Ecto neural progenitor cell (in vitro differentiated cells): ENCODE data around the gene MFAP4.

Experiments
- DNase-seq: peaks from one replicate; pipeline ENCODE4 v3.0.0-alpha.2; 2018; ENCODE audit warnings: low spot score

MFAP4 gene

GRCh38 chr17:19385521-19385983, 1.4 kb downstream of the MFAP4 start:
- no peak for DNase-seq

GRCh38 chr17:19384723-19385391, 2.1 kb downstream of the MFAP4 start:
- DNase-seq = no peak

- no peak for DNase-seq
Measured at GRCh38 chr17:19383681-19384470, 3.1 kb downstream of the MFAP4 start.

- no peak for DNase-seq
Measured at GRCh38 chr17:19382531-19383444, 4.2 kb downstream of the MFAP4 start.

- DNase-seq = no peak
Measured at GRCh38 chr17:19381741-19382444, 5.1 kb downstream of the MFAP4 start.

- DNase-seq = no peak
Measured at GRCh38 chr17:19381361-19381740, 5.6 kb downstream of the MFAP4 start.

- no peak for DNase-seq
Measured at GRCh38 chr17:19380481-19381301, 6.3 kb downstream of the MFAP4 start.

- DNase-seq = no peak
Measured at GRCh38 chr17:19379361-19380065, 7.5 kb downstream of the MFAP4 start.

GRCh38 chr17:19378416-19379360, 8.3 kb downstream of the MFAP4 start, which contains the start of gene MAPK7:
Gene MAPK7 (plus strand): TSS chr17:19378498. CDS start chr17:19378901, 403 bp downstream.
- DNase-seq = peak; percentile 70

- DNase-seq = peak; percentile 100
Measured at GRCh38 chr17:19377602-19378415, 9.2 kb downstream of the MFAP4 start.

- no peak for DNase-seq
Measured at GRCh38 chr17:19376811-19377210, 10.2 kb downstream of the MFAP4 start.

- DNase-seq = no peak
Measured at GRCh38 chr17:19375732-19376131, 11.3 kb downstream of the MFAP4 start.

GRCh38 chr17:19374136-19374535, 12.9 kb downstream of the MFAP4 start:
- DNase-seq = no peak

GRCh38 chr17:19372866-19373504, 14.0 kb downstream of the MFAP4 start:
- DNase-seq = peak; percentile 47

GRCh38 chr17:19372439-19372838, 14.6 kb downstream of the MFAP4 start:
- no peak for DNase-seq

- DNase-seq = peak; percentile 47
Measured at GRCh38 chr17:19372011-19372370, 15.0 kb downstream of the MFAP4 start.

GRCh38 chr17:19371259-19372010, 15.6 kb downstream of the MFAP4 start:
- DNase-seq = peak; percentile 41
